ENCODE data around the gene NAT8L. TPM values are rescaled to one million over a fixed set of nuclear protein-coding genes. Genes with fewer than 3 reads are reported as not detected.

NAT8L gene
- total RNA-seq, 2 experiments from 2014 or later: 1.0 to 1.1 TPM

- intact Hi-C loops (cut with micrococcal nuclease): no loop called here
- H3K9me3 Mint-ChIP-seq: peaks cover 2% of the 10 kb centered on the region
- no peaks in the 10 kb centered on the region for H3K27me3 Mint-ChIP-seq
- POLR2A ChIA-PET: interaction anchor here (0.9 kb wide), 1 partner anchor 9 kb away, joined by 4 read pairs; no protein-coding TSS in a partner anchor
- peaks cover 5% of the 10 kb centered on the region for H3K36me3 Mint-ChIP-seq (ENCODE audit: low read depth)
- no peak overlapping the region for H3K4me3 Mint-ChIP-seq
- no peak overlapping the region for H3K27ac Mint-ChIP-seq
- DNase-seq: no peak
- no peaks in the 10 kb centered on the region for H3K4me1 Mint-ChIP-seq (ENCODE audit: low read depth)
- CTCF ChIA-PET: no interaction called here
- TF ChIP-seq CTCF (IDR thresholded peaks at IDR 0.05): no peak
- no peak for ATAC-seq
Measured at GRCh38 chr4:2091990-2092668, 33.0 kb downstream of the NAT8L start.

- Mint-ChIP-seq H3K4me1 (ENCODE audit: low read depth) (no peaks in the 10 kb centered on the region), H3K27me3 (no peaks in the 10 kb centered on the region), H3K4me3 (no peak overlapping the region), H3K36me3 (ENCODE audit: low read depth) (peaks cover 5% of the 10 kb centered on the region), H3K9me3 (peaks cover 2% of the 10 kb centered on the region), H3K27ac (no peak overlapping the region)
- ATAC-seq (no peak), DNase-seq (no peak)
- ChIA-PET POLR2A (interaction anchor here (0.9 kb wide), 1 partner anchor 9 kb away, joined by 4 read pairs; no protein-coding TSS in a partner anchor), CTCF (no interaction called here)
- no peak for TF ChIP-seq CTCF (IDR thresholded peaks at IDR 0.05)
- intact Hi-C loops (cut with micrococcal nuclease): no loop called here
Measured at GRCh38 chr4:2092669-2093053, 33.5 kb downstream of the NAT8L start.

- no peak for TF ChIP-seq CTCF (IDR thresholded peaks at IDR 0.05)
- no peaks in the 10 kb centered on the region for H3K4me1 Mint-ChIP-seq (ENCODE audit: low read depth)
- ChIA-PET CTCF (no interaction called here), POLR2A (no interaction called here)
- no peak overlapping the region for H3K4me3 Mint-ChIP-seq
- no peak for DNase-seq
- H3K36me3 Mint-ChIP-seq (ENCODE audit: low read depth): peaks cover 5% of the 10 kb centered on the region
- no peaks in the 10 kb centered on the region for H3K27me3 Mint-ChIP-seq
- intact Hi-C loops (cut with micrococcal nuclease): no loop called here
- no peak for ATAC-seq
- no peak overlapping the region for H3K27ac Mint-ChIP-seq
- peaks cover 2% of the 10 kb centered on the region for H3K9me3 Mint-ChIP-seq
Measured at GRCh38 chr4:2093265-2093664, 34.1 kb downstream of the NAT8L start.

- Mint-ChIP-seq H3K4me3 (no peak overlapping the region), H3K27me3 (peaks cover 5% of the 10 kb centered on the region), H3K9me3 (peaks cover 2% of the 10 kb centered on the region), H3K27ac (no peak overlapping the region), H3K36me3 (ENCODE audit: low read depth) (peaks cover 5% of the 10 kb centered on the region), H3K4me1 (ENCODE audit: low read depth) (no peaks in the 10 kb centered on the region)
- ChIA-PET CTCF (no interaction called here), POLR2A (no interaction called here)
- ATAC-seq (no peak), DNase-seq (no peak)
- no peak for TF ChIP-seq CTCF (IDR thresholded peaks at IDR 0.05)
- intact Hi-C loops (cut with micrococcal nuclease): no loop called here
Measured at GRCh38 chr4:2094545-2094944, 35.4 kb downstream of the NAT8L start.

GRCh38 chr4:2095236-2096072, 36.3 kb downstream of the NAT8L start:
- no peak for TF ChIP-seq CTCF (IDR thresholded peaks at IDR 0.05)
- ChIA-PET POLR2A (no interaction called here), CTCF (no interaction called here)
- DNase-seq (no peak), ATAC-seq (no peak)
- Mint-ChIP-seq H3K27ac (no peak overlapping the region), H3K27me3 (peaks cover 5% of the 10 kb centered on the region), H3K9me3 (peaks cover 2% of the 10 kb centered on the region), H3K4me3 (no peak overlapping the region), H3K36me3 (ENCODE audit: low read depth) (peaks cover 5% of the 10 kb centered on the region), H3K4me1 (ENCODE audit: low read depth) (no peaks in the 10 kb centered on the region)
- intact Hi-C loops (cut with micrococcal nuclease): no loop called here
